Left cardiac atrium (tissue), 4 donors: Measurements from ENCODE around the gene LTB4R. TPM values are rescaled to one million over a fixed set of nuclear protein-coding genes. Genes with fewer than 3 reads are reported as not detected.

Experiments
- ATAC-seq, 2 donors: fragments of 200-7000 bp; cut with Tn5 transposase; one replicate each; pipeline ENCODE4 v1.9.1; 2020; ENCODE audit warnings: mild to moderate bottlenecking in 2 of 2, moderate library complexity in 2 of 2
- DNase-seq: peaks from one replicate; pipeline ENCODE4 v3.0.0-alpha.2; 2020
- intact Hi-C, 2 donors: fragments of 100-400 bp; cut with DNase I; formaldehyde crosslinking; loops; one replicate each; pipeline versions ENCODE4 v1.14.1 to v1.15.1; 2022 to 2023
- total RNA-seq, 2 donors: library from RNA; stranded (reverse); fragmentation: NEBNext Ultra II Directional; extraction: Animal tissue kit (Norgen Biotek cat#: 25700); gene quantifications; one replicate each; pipeline ENCODE4 v1.2.1, GENCODE V29; 2021
- donor health status: DM: no; HTN: yes; CAD: no.
- donor health status: DM: no; HTN: yes; CAD: no; lungs with severe emphysema.
- donor health status: DM: yes; HTN: yes; CAD: no.
- donor health status: Dilated cardiomyopathy.

Gene LTB4R
- total RNA-seq, 2 donors from 2014 or later: 2.8 to 3.2 TPM

GRCh38 chr14:24355009-24355408 is 43.7 kb downstream of the LTB4R start:
- ATAC-seq: no peak
- intact Hi-C loops: no loop called here
- DNase-seq: no peak

DNA sequence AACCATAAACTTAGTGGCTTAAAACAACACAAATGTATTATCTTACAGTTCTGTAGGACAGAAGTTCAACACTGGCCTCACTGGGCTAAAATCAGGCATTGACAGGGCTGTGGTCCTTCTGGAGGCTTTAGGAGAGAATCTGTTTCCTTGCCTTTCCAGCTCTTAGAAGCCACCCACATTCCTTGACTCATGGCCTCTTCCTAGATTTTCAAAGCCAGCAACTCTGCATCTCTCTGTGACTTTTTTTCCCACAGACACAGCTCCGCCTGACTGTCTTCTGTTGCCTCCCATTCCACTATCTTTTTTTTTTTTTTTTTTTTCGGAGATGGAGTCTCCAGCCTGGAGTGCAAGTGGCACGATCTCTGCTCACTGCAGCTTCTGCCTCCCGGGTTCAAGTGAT is 44.9 kb downstream of the LTB4R start:
- intact Hi-C loops: no loop called here

GRCh38 chr14:24360281-24360680 is 49.0 kb downstream of the LTB4R start:
- DNase-seq (no peak), ATAC-seq (no peak)
- intact Hi-C loops: no loop called here

More for the DNA sequence above, 44.9 kb downstream of the LTB4R start:
- no peak for ATAC-seq
- DNase-seq: no peak

DNA sequence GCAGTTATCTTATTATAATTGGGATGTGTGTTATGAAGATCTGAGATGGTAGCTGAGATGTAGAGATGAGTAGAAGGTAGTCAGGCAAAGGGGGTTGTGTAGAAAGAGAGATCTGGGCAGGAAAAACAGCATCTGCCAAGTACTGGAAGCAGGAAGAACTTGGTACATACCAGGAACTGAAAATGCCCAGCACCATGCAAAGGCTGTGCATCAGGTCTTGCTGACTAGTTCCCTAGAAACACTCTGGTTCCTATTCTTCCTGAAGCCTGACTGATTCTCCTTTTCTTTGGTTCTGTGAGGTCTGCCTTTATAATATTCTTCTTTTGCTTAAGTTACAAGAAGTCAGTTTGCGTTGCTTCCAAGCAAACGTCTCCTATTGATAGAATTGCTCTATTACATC is 50.0 kb downstream of the LTB4R start:
- DNase-seq (no peak), ATAC-seq (no peak)
- intact Hi-C loops: no loop called here

- DNase-seq: no peak
- no peak for ATAC-seq
- intact Hi-C loops: no loop called here
Observed at GRCh38 chr14:24362241-24362960, 51.1 kb downstream of the LTB4R start.

- no peak for ATAC-seq
Observed at GRCh38 chr14:24363401-24363800, 52.1 kb downstream of the LTB4R start.

DNA sequence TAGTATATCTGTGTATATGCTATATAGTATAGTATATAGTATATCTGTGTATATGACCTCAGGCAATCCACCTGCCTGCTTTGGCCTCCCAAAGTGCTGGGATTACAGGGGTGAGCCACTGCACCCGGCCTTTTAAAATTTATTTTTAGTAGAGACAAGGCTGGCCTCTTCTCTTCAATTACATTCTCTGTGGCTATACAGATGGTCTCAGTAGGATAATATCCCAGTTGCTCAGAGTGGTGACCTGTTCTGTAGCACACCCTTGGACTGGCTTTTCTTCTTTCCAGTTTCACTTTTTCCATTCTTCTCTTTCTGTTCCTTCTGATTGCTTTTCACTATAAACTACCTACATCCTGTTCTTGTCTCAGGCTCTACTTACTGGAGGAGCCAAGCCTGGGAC is 53.5 kb downstream of the LTB4R start:
- DNase-seq: no peak
- ATAC-seq: no peak
- intact Hi-C loops: loop anchor here (5.0 kb wide), 2 partner anchors 37 to 67 kb away; no protein-coding TSS in a partner anchor

More at GRCh38 chr14:24363401-24363800, 52.1 kb downstream of the LTB4R start:
- intact Hi-C loops: no loop called here
- no peak for DNase-seq

DNA sequence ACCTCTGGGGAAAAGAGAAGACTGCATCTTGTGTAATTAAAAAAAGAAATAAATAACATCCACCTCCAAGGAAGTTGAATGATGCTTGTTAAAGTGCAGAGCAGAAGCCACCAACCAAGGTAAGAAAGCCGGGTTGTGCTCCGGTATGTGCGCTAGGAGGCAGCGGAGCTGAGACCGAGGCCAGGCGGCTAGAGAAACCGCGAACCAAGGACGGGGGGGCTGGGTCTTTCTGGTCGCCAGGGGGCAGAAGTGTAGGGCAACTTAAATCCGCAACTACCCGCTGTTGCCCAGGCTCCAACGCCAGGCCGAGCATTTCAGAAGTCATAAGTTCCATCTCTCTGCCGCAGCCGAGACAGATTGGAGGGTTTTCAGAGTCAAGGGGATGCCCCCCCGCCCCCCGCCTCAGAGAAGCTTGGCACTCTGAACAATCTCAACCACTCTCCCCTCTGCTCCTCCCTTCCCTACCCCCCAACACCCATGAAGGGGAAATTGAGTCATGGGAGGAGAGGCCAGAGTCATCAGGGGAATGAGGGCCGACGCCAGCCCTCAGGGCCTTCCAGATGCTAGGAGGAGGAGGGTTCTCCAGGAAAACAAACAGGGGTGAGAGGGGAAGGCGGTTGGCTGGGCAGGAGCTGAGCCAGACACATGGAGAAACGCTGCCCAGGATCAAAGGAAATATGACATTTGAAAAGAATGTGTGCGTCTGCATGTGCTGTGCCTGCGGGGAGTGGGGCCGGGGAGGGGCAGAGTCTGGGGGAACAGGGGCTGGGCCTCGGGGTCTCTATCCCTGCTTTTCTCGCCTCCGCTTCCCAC is 54.5 kb downstream of the LTB4R start:
- peak; percentile 42 to 48 for ATAC-seq
- intact Hi-C loops: loop anchor here (5.0 kb wide), 2 partner anchors 36 to 66 kb away; no protein-coding TSS in a partner anchor
- peak; percentile 90 for DNase-seq

DNA sequence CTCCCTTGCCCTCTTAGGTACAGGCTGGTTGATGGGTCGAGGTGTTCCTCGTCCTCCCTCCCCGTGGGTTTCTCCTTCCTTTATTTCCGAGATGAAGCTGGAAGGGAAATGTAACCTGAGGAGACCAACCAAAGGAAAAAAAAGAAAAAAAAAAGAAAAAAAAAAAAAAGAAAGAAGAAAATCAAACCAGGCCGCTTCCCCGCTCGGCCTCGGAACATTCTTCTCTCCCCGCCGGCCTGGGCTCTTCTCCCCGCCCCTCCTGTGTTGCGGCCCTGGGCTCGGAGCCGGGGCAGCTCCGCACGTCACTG is 55.1 kb downstream of the LTB4R start:
- DNase-seq: no peak
- intact Hi-C loops: loop anchor here (5.0 kb wide), 2 partner anchors 36 to 66 kb away; no protein-coding TSS in a partner anchor
- peak in 1 of 2 donors; percentile 82 for ATAC-seq

DNA sequence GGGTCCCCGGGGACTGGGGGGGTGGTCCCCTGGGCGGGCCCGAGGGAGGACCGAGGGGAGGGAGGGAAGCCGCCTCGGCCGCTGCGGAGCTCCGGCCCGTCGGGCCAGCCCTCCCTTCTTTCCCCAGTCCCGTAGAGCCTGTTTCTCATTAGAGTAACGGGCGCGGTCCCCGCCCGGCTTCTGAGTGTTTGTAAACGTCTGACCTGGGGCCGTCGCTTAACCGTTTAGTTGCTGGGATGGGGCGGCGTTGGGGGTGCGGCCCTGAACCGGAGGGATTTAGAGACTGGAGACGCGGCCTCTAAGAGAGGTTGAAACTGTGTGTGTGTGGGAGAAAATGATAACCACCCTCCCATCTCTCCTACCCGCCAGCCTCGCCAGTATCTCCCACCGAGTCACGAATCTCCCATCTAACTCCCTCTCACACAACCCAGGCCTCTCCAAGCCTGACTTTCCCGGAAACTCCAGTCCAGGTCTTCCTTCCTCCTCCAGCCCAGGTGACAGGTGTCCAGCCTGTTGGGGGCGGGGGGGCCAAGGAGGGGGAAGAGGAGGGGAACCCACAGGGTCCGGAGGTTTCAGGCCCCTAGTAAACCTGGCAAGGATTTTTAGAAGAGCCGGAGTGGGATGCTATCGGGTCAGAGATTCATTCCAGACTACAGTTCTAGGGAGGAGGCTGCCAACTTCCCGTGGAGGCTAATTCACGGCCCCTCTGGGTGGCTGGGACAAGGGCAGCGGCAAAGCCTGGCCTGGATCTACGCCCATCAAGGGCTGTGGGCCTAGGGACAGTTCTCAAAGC is 55.6 kb downstream of the LTB4R start:
- DNase-seq: peak; percentile 89
- peak; percentile 54 to 81 for ATAC-seq
- intact Hi-C loops: loop anchor here (5.0 kb wide), 2 partner anchors 35 to 65 kb away; no protein-coding TSS in a partner anchor

Other genes starting within 250 kb of the LTB4R start
- gene CPNE6, start 239.9 kb upstream of the LTB4R start, total RNA-seq: not detected
- 10 to 100 TPM; 11.5 to 13.0 TPM for gene PCK2, start 217.2 kb upstream of the LTB4R start, total RNA-seq
- 10 to 100 TPM; 59.6 to 60.2 TPM for gene DCAF11, start 196.7 kb upstream of the LTB4R start, total RNA-seq
- gene NRL, start 196.6 kb upstream of the LTB4R start, total RNA-seq: 1 to 10 TPM; 1.6 to 1.8 TPM
- gene FITM1, start 180.8 kb upstream of the LTB4R start, total RNA-seq: 100 to 1,000 TPM; 103 to 131 TPM
- 100 to 1,000 TPM in 1 of 2 donors, 10 to 100 TPM in 1; 91.6 to 103 TPM for gene PSME1, start 175.3 kb upstream of the LTB4R start, total RNA-seq
- gene EMC9, start 169.9 kb upstream of the LTB4R start, total RNA-seq: 10 to 100 TPM; 14.3 to 22.0 TPM
- gene PSME2, start 164.9 kb upstream of the LTB4R start, total RNA-seq: 10 to 100 TPM; 65.5 to 84.2 TPM
- 10 to 100 TPM; 31.6 to 41.7 TPM for gene RNF31, start 164.0 kb upstream of the LTB4R start, total RNA-seq
- gene IRF9, start 150.2 kb upstream of the LTB4R start, total RNA-seq: 10 to 100 TPM; 44.7 to 84.6 TPM
- gene REC8, start 139.4 kb upstream of the LTB4R start, total RNA-seq: 1 to 10 TPM; 8.4 to 8.9 TPM
- gene IPO4, start 122.7 kb upstream of the LTB4R start, total RNA-seq: 10 to 100 TPM; 11.8 to 30.2 TPM
- 10 to 100 TPM; 30.7 to 34.0 TPM for gene TM9SF1, start 116.1 kb upstream of the LTB4R start, total RNA-seq
- under 1 TPM in 1 of 2 donors, not detected in 1; 0.21 TPM for gene TSSK4, start 105.8 kb upstream of the LTB4R start, total RNA-seq
- gene CHMP4A, start 98.0 kb upstream of the LTB4R start, total RNA-seq: 10 to 100 TPM; 34.7 to 38.4 TPM
- 10 to 100 TPM; 14.5 to 18.2 TPM for gene MDP1, start 95.4 kb upstream of the LTB4R start, total RNA-seq
- 100 to 1,000 TPM; 162 to 186 TPM for gene NEDD8, start 79.1 kb upstream of the LTB4R start, total RNA-seq
- gene GMPR2, start 78.6 kb upstream of the LTB4R start, total RNA-seq: 10 to 100 TPM; 24.1 to 34.1 TPM
- 10 to 100 TPM; 45.3 to 49.2 TPM for gene TINF2, start 68.9 kb upstream of the LTB4R start, total RNA-seq
- 1 to 10 TPM; 5.5 to 6.4 TPM for gene TGM1, start 48.3 kb upstream of the LTB4R start, total RNA-seq
- 10 to 100 TPM; 16.1 to 18.6 TPM for gene RABGGTA, start 39.9 kb upstream of the LTB4R start, total RNA-seq
- gene DHRS1, start 11.7 kb upstream of the LTB4R start, total RNA-seq: 1 to 10 TPM; 7.9 to 8.4 TPM
- gene NOP9, start 11.7 kb upstream of the LTB4R start, total RNA-seq: 10 to 100 TPM; 17.5 to 21.7 TPM
- gene CIDEB, start 3.5 kb upstream of the LTB4R start, total RNA-seq: 1 to 10 TPM; 6.4 to 6.9 TPM
- 1 to 10 TPM; 1.6 to 2.8 TPM for gene LTB4R2, start 1.4 kb upstream of the LTB4R start, total RNA-seq
- gene ADCY4, start 23.6 kb downstream of the LTB4R start, total RNA-seq: 10 to 100 TPM; 19.2 to 43.9 TPM
- gene RIPK3, start 28.5 kb downstream of the LTB4R start, total RNA-seq: 1 to 10 TPM; 6.5 to 6.7 TPM
- gene NFATC4, start 56.7 kb downstream of the LTB4R start, total RNA-seq: 10 to 100 TPM; 23.9 to 30.9 TPM
- 10 to 100 TPM in 1 of 2 donors, 1 to 10 TPM in 1; 6.5 to 12.0 TPM for gene NYNRIN, start 87.5 kb downstream of the LTB4R start, total RNA-seq
- gene CBLN3, start 118.2 kb downstream of the LTB4R start, total RNA-seq: 1 to 10 TPM; 2.2 to 2.5 TPM
- 10 to 100 TPM; 24.8 to 27.1 TPM for gene KHNYN, start 118.5 kb downstream of the LTB4R start, total RNA-seq
- gene SDR39U1, start 131.3 kb downstream of the LTB4R start, total RNA-seq: 10 to 100 TPM; 72.0 to 78.8 TPM
- 1 to 10 TPM in 1 of 2 donors, under 1 TPM in 1; 0.42 to 5.2 TPM for gene CMA1, start 196.8 kb downstream of the LTB4R start, total RNA-seq